A549 (cell line): ENCODE results near the gene IL17RE. TPM values are rescaled to one million over a fixed set of nuclear protein-coding genes. Genes with fewer than 3 reads are reported as not detected.
"Not testable (repeated sequence)": the region's sequence is repeated elsewhere in the genome, so short reads cannot be mapped to it uniquely, and the experiment has no call there.

Experiments
- ATAC-seq, 2 experiments: fragments of 200-7000 bp in 1 of 2; fragments of >200 bp in 1 of 2; cut with Nextera tagmentation in 1 of 2; cut with Tn5 transposase in 1 of 2; 3 replicates each; pipeline versions ENCODE4 v1.8.0 to v1.9.1; 2018 to 2020; ENCODE audit warnings: mild to moderate bottlenecking in 1 of 2, moderate library complexity in 1 of 2
- CTCF ChIA-PET: fragments of 300-600 bp; sonication (Branson Sonifier 250); formaldehyde crosslinking; extraction: SDS; loops from one replicate; lab custom pipeline; 2021; ENCODE audit warnings: antibody characterized with exemption, inconsistent platforms; lab: Yijun Ruan, JAX
- POLR2A ChIA-PET: fragments of 350-600 bp; formaldehyde crosslinking; extraction: SDS; loops from one replicate; lab custom pipeline; 2021; ENCODE audit warnings: antibody characterized with exemption, inconsistent platforms; lab: Yijun Ruan, JAX
- DNase-seq, 2 experiments: peaks; one replicate each; pipeline versions ENCODE4 v3.0.0 to v3.0.0-alpha.2; 2011 to 2016; ENCODE audit warnings: low read depth in 1 of 2, low spot score in 1 of 2
- FAIRE-seq: peaks from 2 replicates; lab custom pipeline; 2011; peaks lifted over from hg19 to GRCh38; lab: Jason Lieb, UNC
- H3K27ac ChIP-seq, 2 experiments: fragments of >200 bp; sonication (Bioruptor Twin); formaldehyde crosslinking; 3 replicates each; pipeline ENCODE4 v1.5.1; 2016 to 2017
- H3K4me1 ChIP-seq: fragments of >200 bp; sonication (Bioruptor Twin); formaldehyde crosslinking; 3 replicates; pipeline ENCODE4 v1.6.1; 2016
- H3K4me2 ChIP-seq: fragments of >200 bp; sonication (Bioruptor Twin); formaldehyde crosslinking; 3 replicates; pipeline ENCODE4 v1.6.1; 2016
- H3K4me3 ChIP-seq: fragments of >200 bp; sonication (Bioruptor Twin); formaldehyde crosslinking; 3 replicates; pipeline ENCODE4 v1.5.1; 2016
- H3K9me3 ChIP-seq: fragments of >200 bp; sonication (Bioruptor Twin); formaldehyde crosslinking; 3 replicates; pipeline ENCODE4 v1.6.1; 2016
- BHLHE40 ChIP-seq: IDR thresholded peaks from 2 replicates; pipeline ENCODE4 v1.6.1; 2012; ENCODE audit warnings: low read depth, low read length, inconsistent platforms
- CBX8 ChIP-seq: fragments of 200-600 bp; sonication (generic); IDR thresholded peaks from 2 replicates; pipeline ENCODE4 v1.6.1; 2016
- CEBPB ChIP-seq, 2 experiments: fragments of >200 bp in 1 of 2; sonication (Bioruptor Twin) in 1 of 2; formaldehyde crosslinking in 1 of 2; IDR thresholded peaks; 2 replicates each; pipeline ENCODE4 v1.6.1; 2012 to 2016
- CHD2 ChIP-seq: fragments of 150-350 bp; IDR thresholded peaks from 2 replicates; pipeline ENCODE4 v1.6.1; 2014; ENCODE audit warnings: low read length; ENCODE audit not compliant: partially characterized antibody
- FOSB ChIP-seq: fragments of 250-450 bp; sonication (Bioruptor Pico); IDR thresholded peaks from 2 replicates; pipeline ENCODE4 v1.5.0; 2020; ENCODE audit warnings: mild to moderate bottlenecking, moderate library complexity
- HDAC2 ChIP-seq: fragments of 200-600 bp; sonication (generic); IDR thresholded peaks from 2 replicates; pipeline ENCODE4 v1.6.1; 2016
- HOXB5 ChIP-seq: fragments of 250-450 bp; sonication (Bioruptor Pico); IDR thresholded peaks from 2 replicates; pipeline ENCODE4 v1.5.0; 2020; ENCODE audit warnings: mild to moderate bottlenecking, moderate library complexity
- KDM5A ChIP-seq: fragments of 200-600 bp; sonication (generic); IDR thresholded peaks from 2 replicates; pipeline ENCODE4 v1.6.1; 2016; ENCODE audit warnings: antibody characterized with exemption, mild to moderate bottlenecking
- MAFK ChIP-seq: fragments of 450-650 bp; IDR thresholded peaks from 2 replicates; pipeline ENCODE4 v1.6.1; 2014; ENCODE audit not compliant: partially characterized antibody
- NR3C1 ChIP-seq: fragments of >200 bp; sonication (Bioruptor Twin); formaldehyde crosslinking; IDR thresholded peaks from 3 replicates; pipeline ENCODE4 v1.6.1; 2017
- SREBF2 ChIP-seq: fragments of 450-650 bp; IDR thresholded peaks from 2 replicates; pipeline ENCODE4 v1.6.1; 2014; ENCODE audit warnings: mild to moderate bottlenecking, moderate library complexity
- ZFP36 ChIP-seq: fragments of 450-650 bp; IDR thresholded peaks from 2 replicates; pipeline ENCODE4 v1.6.1; 2014; ENCODE audit warnings: borderline replicate concordance; ENCODE audit not compliant: partially characterized antibody
- WGBS: methylation state at CpG from one replicate; pipeline ENCODE4 v1.1.6; 2017; ENCODE audit errors: missing lambda C conversion rate; 5-methylcytosine and 5-hydroxymethylcytosine counted together
- polyA plus RNA-seq, 4 experiments: library from polyadenylated mRNA; depleted of rRNA in 3 of 4; stranded (reverse); fragments of >200 nt; fragmentation: RNase III in 1 of 4; extraction: RNeasy Plus Mini Kit Qiagen cat#74134 plus additional on column Dnase treatment in 1 of 4; gene quantifications; 2 replicates in 3 of 4; 3 replicates in 1 of 4; pipeline ENCODE4 v1.2.3, GENCODE V29; 2011 to 2017
- TF ChIP-seq, protein P1 (sequence below): IDR thresholded peaks from 2 replicates; pipeline ENCODE4 v1.6.1; 2012

The IL17RE gene
- polyA plus RNA-seq, 2 of the 4 experiments (the other 2 are of a cell fraction), result 0.44 to 0.53 TPM

GRCh38 chr3:9893739-9894138 lies 8.9 kb upstream of the IL17RE start:
- POLR2A ChIA-PET, result interaction anchor here (0.6 to 3.0 kb wide), 4 partner anchors 9 to 425 kb away, joined by 3 to 12 read pairs (median 4); no protein-coding TSS in a partner anchor
- 93% methylated on average over 1 of the region's 1 CpG for WGBS
- DNase-seq, result no peak
- H3K9me3 ChIP-seq, result no peaks in the 10 kb centered on the region
- H3K4me2 ChIP-seq, result peak overlapping the region; percentile 47; the same call in 2 of the 3 replicates
- H3K4me1 ChIP-seq, result peaks cover 75% of the 10 kb centered on the region
- ATAC-seq, result no peak
- H3K4me3 ChIP-seq, result no peak overlapping the region
- H3K27ac ChIP-seq, result peak overlapping the region; percentile 32 to 47; a peak in 2 of 6 replicates
- no peak for FAIRE-seq
- TF ChIP-seq KDM5A, result no peak
- no peak for TF ChIP-seq NR3C1
- TF ChIP-seq SREBF2, result no peak
- TF ChIP-seq CBX8, result no peak
- TF ChIP-seq FOSB (CRISPR knock-in tag), result no peak
- no peak for TF ChIP-seq HDAC2
- TF ChIP-seq ZFP36, result no peak
- no peak for TF ChIP-seq BHLHE40
- CTCF ChIA-PET, result interaction anchor here (0.7 to 2.7 kb wide), 8 partner anchors 9 to 112 kb away, joined by 3 to 15 read pairs (median 5); partner anchors contain the start of genes CRELD1 and IL17RE

DNA sequence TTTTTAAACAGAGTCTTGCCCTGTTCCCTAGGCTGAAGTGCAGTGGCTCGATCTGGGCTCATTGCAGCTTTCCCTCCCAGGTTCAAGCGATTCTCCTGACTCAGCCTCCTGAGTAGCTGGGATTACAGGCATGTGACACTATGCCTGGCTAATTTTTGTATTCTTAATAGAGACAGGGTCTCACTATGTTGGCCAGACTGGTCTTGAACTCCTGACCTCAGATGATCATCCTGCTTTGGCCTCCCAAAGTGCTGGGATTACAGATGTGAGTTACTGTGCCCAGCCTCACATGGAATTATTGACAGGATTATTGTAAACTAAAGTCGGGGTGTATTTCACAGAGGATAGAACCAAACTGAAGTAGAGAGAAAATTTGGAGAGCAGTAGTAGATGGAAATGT lies 6.9 kb upstream of the IL17RE start:
- POLR2A ChIA-PET, result interaction anchor here (0.6 kb wide), 1 partner anchor 258 kb away, joined by 3 read pairs; no protein-coding TSS in a partner anchor
- not testable (repeated sequence) for H3K9me3 ChIP-seq, H3K4me2 ChIP-seq, FAIRE-seq, H3K27ac ChIP-seq, DNase-seq, H3K4me3 ChIP-seq, ATAC-seq
- CTCF ChIA-PET, result interaction anchor here (0.8 to 1.4 kb wide), 3 partner anchors 11 to 51 kb away, joined by 3 to 4 read pairs (median 4); no protein-coding TSS in a partner anchor
- H3K4me1 ChIP-seq, result peaks cover 77% of the 10 kb centered on the region
- 96% methylated on average over 3 of the region's 3 CpGs for WGBS

DNA sequence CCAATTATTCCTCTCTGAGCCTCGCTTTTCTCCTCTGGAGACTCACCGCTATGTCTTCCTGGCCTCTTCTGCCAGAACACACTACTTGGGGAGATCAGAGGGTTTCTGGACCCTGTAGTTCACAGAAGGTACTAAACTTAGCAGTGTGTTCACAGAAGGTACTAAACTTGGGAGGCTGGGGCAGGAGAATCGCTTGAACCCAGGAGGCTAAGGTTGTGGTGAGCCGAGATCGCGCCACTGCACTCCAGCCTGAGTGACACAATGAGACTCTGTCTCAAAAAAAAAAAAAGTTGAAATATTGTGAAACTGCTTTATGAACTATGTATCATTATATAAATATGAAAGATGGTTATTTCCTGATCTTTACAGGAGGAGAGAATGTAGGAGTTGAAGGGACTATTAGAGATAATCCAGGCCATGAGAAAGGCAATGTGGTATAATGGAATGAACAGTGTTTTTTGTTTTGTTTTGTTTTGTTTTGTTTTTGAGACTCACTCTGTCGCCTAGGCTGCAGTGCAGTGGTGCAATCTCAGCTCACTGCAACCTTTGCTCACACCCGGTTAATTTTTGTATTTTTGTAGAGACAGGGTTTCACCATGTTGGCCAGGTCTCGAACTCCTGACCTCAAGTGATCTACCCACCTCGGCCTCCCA lies 5.8 kb upstream of the IL17RE start:
- not testable (repeated sequence) for DNase-seq, H3K4me3 ChIP-seq, H3K9me3 ChIP-seq, FAIRE-seq
- ChIA-PET POLR2A (interaction anchor here (0.8 kb wide), 1 partner anchor 16 kb away, joined by 5 read pairs; no protein-coding TSS in a partner anchor), CTCF (interaction anchor here (0.7 to 1.7 kb wide), 5 partner anchors 13 to 146 kb away, joined by 4 to 5 read pairs (median 4); partner anchors contain the start of gene CRELD1)
- TF ChIP-seq CEBPB (IDR thresholded peaks at IDR 0.05), result peak in 1 of 2 experiments; percentile 16; a peak in 1 of 4 replicates
- peaks cover 72% of the 10 kb centered on the region for H3K4me1 ChIP-seq
- H3K4me2 ChIP-seq, result peak overlapping the region; percentile 68
- peak in 1 of 2 experiments; percentile 14; a peak in 3 of 6 replicates for ATAC-seq
- H3K27ac ChIP-seq, result peak overlapping the region; percentile 76 to 82
- 77% methylated on average over 10 of the region's 10 CpGs for WGBS

DNA sequence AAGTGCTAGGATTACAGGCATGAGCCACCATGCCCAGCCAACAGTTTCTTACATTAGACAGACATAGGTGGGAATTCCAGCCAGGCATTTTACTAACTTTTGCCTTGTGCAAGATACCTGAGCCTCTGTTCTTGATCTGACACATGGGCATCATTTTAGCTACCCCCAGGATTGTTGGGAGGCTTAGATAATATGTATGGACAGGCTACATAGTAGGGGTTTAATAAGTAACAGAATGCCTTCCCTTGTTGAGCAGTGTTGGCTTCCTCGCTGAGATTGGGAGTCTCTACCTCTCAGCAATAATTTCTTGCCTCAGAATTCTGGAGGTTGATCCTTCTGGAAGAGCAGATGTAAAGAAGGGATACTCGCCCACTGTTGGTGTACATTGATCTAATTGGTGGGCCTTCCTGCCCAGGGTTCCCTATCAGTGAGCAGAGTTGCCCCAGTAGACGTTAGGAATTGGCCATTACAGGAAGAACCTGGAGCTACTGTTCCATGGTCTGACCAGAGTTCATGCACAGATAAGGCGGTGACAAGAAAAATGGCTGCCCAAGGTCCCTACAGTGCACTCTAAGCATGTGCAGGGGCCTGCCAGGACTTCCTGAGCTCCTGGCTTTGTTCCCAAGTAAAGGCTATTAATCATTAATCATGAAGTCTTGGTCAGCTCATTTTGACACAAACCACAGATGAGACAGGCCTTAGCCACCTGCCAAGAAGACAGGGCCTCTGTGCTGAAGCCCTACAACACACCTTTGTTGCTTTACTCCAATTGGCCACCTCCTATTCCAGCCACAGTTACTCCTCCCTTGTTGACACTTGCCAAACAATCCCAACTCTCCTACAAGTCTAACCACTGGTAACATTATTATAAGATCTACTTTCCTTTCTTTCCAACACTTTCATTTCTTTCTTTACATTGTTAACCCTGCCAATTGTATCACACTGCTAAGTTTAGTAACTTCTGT lies 5.0 kb upstream of the IL17RE start:
- ATAC-seq, result peak; percentile 81 to 85
- FAIRE-seq, result no peak
- TF ChIP-seq, protein P1, sequence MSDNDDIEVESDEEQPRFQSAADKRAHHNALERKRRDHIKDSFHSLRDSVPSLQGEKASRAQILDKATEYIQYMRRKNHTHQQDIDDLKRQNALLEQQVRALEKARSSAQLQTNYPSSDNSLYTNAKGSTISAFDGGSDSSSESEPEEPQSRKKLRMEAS, result peak; percentile 76
- TF ChIP-seq HOXB5 (CRISPR knock-in tag), result peak; percentile 85; the same call in 1 of the 2 replicates
- TF ChIP-seq MAFK, result peak; percentile 56
- no peak for TF ChIP-seq CHD2
- CTCF ChIA-PET, result interaction anchor here (0.7 to 1.7 kb wide), 6 partner anchors 13 to 147 kb away, joined by 3 to 5 read pairs (median 4); partner anchors contain the start of gene CRELD1
- Histone ChIP-seq H3K4me1 (peaks cover 68% of the 10 kb centered on the region), H3K9me3 (no peaks in the 10 kb centered on the region), H3K4me2 (peak overlapping the region; percentile 68), H3K27ac (peak overlapping the region; percentile 76 to 82), H3K4me3 (no peak overlapping the region)
- 26% methylated on average over 4 of the region's 4 CpGs for whole genome bisulfite sequencing
- peak; percentile 79 to 90 for DNase-seq
- POLR2A ChIA-PET, result interaction anchor here (0.8 to 1.1 kb wide), 4 partner anchors 13 to 49 kb away, joined by 3 to 6 read pairs (median 4); partner anchors contain the start of gene CRELD1
